ENCODE measurements around the gene DSTYK.

The DSTYK gene

GRCh38 chr1:205229399-205229871 lies 17.9 kb upstream of the DSTYK start:
- no peaks in the 10 kb centered on the region for H3K9me3 ChIP-seq (ENCODE audit: control insufficient read depth, low read length)
- peak overlapping the region; percentile 66 for H3K4me3 ChIP-seq (ENCODE audit: low read depth, low read length)
- H2AFZ ChIP-seq, result peak overlapping the region; percentile 56
- no peaks in the 10 kb centered on the region for H3K27me3 ChIP-seq (ENCODE audit: control insufficient read depth, insufficient read depth, low read length)
- H3K4me1 ChIP-seq, result peaks cover 6% of the 10 kb centered on the region
- peak; percentile 7 for TF ChIP-seq CTCF (IDR thresholded peaks at IDR 0.05)
- no peaks in the 10 kb centered on the region for H3K36me3 ChIP-seq (ENCODE audit: control insufficient read depth, insufficient read depth, low read length)
- H3K79me2 ChIP-seq, result peaks cover 5% of the 10 kb centered on the region
- H3K4me2 ChIP-seq (ENCODE audit: low read length), result peak overlapping the region; percentile 48
- peak overlapping the region; percentile 72 for H3K27ac ChIP-seq
- no peak overlapping the region for H3K9ac ChIP-seq

GRCh38 chr1:205228093-205228521 lies 16.6 kb upstream of the DSTYK start:
- H3K9ac ChIP-seq, result no peak overlapping the region
- peak overlapping the region; percentile 59 for H3K27ac ChIP-seq

GRCh38 chr1:205227584-205228013 lies 16.1 kb upstream of the DSTYK start, which contains the start of gene TMCC2:
TSS of gene TMCC2 (plus strand) at chr1:205227946. CDS start at chr1:205228565, 619 bp downstream.
- peak within 1 kb of the TSS; percentile 54 for H3K4me2 ChIP-seq (ENCODE audit: low read length)
- H3K27me3 ChIP-seq (ENCODE audit: control insufficient read depth, insufficient read depth, low read length), result no peaks in the 10 kb centered on the region
- H3K4me1 ChIP-seq, result peaks cover 6% of the 10 kb centered on the region
- H3K9ac ChIP-seq, result no peak within 1 kb of the TSS
- H2AFZ ChIP-seq, result peak within 1 kb of the TSS; percentile 74
- peaks cover 5% of the 10 kb centered on the region for H3K79me2 ChIP-seq
- H3K4me3 ChIP-seq (ENCODE audit: low read depth, low read length), result peak within 1 kb of the TSS; percentile 66
- H3K9me3 ChIP-seq (ENCODE audit: control insufficient read depth, low read length), result no peaks in the 10 kb centered on the region
- no peaks in the 10 kb centered on the region for H3K36me3 ChIP-seq (ENCODE audit: control insufficient read depth, insufficient read depth, low read length)
- no peak for TF ChIP-seq CTCF (IDR thresholded peaks at IDR 0.05)
- peak within 1 kb of the TSS; percentile 59 for H3K27ac ChIP-seq

More at GRCh38 chr1:205228093-205228521, 16.6 kb upstream of the DSTYK start:
- Histone ChIP-seq H3K27me3 (ENCODE audit: control insufficient read depth, insufficient read depth, low read length) (no peaks in the 10 kb centered on the region), H3K4me2 (ENCODE audit: low read length) (peak overlapping the region; percentile 54), H3K4me1 (peaks cover 6% of the 10 kb centered on the region), H3K4me3 (ENCODE audit: low read depth, low read length) (peak overlapping the region; percentile 66), H3K36me3 (ENCODE audit: control insufficient read depth, insufficient read depth, low read length) (no peaks in the 10 kb centered on the region), H2AFZ (peak overlapping the region; percentile 74), H3K9me3 (ENCODE audit: control insufficient read depth, low read length) (no peaks in the 10 kb centered on the region), H3K79me2 (peaks cover 5% of the 10 kb centered on the region)
- TF ChIP-seq CTCF (IDR thresholded peaks at IDR 0.05), result no peak

GRCh38 chr1:205226868-205227583 lies 15.5 kb upstream of the DSTYK start:
- Histone ChIP-seq H3K4me1 (peaks cover 6% of the 10 kb centered on the region), H3K9me3 (ENCODE audit: control insufficient read depth, low read length) (no peaks in the 10 kb centered on the region), H3K36me3 (ENCODE audit: control insufficient read depth, insufficient read depth, low read length) (no peaks in the 10 kb centered on the region), H3K27me3 (ENCODE audit: control insufficient read depth, insufficient read depth, low read length) (no peaks in the 10 kb centered on the region), H3K9ac (no peak overlapping the region), H3K79me2 (peaks cover under 1% of the 10 kb centered on the region), H3K4me3 (ENCODE audit: low read depth, low read length) (peak overlapping the region; percentile 58), H3K27ac (no peak overlapping the region), H3K4me2 (ENCODE audit: low read length) (peak overlapping the region; percentile 52), H2AFZ (peak overlapping the region; percentile 67)
- no peak for TF ChIP-seq CTCF (IDR thresholded peaks at IDR 0.05)

Data from parathyroid adenoma (tissue), 2 donors.